Central memory CD4-positive, alpha-beta T cell (primary cell): Measurements from ENCODE around the gene NID2.

Experiments
- DNase-seq: peaks from one replicate; pipeline ENCODE4 v3.0.0; 2022
- total RNA-seq, 3 experiments: gene quantifications; one replicate each; lab custom pipeline; 2026; lab: John Stamatoyannopoulos, UW

Gene NID2, protein sequence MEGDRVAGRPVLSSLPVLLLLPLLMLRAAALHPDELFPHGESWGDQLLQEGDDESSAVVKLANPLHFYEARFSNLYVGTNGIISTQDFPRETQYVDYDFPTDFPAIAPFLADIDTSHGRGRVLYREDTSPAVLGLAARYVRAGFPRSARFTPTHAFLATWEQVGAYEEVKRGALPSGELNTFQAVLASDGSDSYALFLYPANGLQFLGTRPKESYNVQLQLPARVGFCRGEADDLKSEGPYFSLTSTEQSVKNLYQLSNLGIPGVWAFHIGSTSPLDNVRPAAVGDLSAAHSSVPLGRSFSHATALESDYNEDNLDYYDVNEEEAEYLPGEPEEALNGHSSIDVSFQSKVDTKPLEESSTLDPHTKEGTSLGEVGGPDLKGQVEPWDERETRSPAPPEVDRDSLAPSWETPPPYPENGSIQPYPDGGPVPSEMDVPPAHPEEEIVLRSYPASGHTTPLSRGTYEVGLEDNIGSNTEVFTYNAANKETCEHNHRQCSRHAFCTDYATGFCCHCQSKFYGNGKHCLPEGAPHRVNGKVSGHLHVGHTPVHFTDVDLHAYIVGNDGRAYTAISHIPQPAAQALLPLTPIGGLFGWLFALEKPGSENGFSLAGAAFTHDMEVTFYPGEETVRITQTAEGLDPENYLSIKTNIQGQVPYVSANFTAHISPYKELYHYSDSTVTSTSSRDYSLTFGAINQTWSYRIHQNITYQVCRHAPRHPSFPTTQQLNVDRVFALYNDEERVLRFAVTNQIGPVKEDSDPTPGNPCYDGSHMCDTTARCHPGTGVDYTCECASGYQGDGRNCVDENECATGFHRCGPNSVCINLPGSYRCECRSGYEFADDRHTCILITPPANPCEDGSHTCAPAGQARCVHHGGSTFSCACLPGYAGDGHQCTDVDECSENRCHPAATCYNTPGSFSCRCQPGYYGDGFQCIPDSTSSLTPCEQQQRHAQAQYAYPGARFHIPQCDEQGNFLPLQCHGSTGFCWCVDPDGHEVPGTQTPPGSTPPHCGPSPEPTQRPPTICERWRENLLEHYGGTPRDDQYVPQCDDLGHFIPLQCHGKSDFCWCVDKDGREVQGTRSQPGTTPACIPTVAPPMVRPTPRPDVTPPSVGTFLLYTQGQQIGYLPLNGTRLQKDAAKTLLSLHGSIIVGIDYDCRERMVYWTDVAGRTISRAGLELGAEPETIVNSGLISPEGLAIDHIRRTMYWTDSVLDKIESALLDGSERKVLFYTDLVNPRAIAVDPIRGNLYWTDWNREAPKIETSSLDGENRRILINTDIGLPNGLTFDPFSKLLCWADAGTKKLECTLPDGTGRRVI (N-terminal part only)
- 0.14 to 0.44 (median 0.39) reads per million in 3 experiments for total RNA-seq

DNA sequence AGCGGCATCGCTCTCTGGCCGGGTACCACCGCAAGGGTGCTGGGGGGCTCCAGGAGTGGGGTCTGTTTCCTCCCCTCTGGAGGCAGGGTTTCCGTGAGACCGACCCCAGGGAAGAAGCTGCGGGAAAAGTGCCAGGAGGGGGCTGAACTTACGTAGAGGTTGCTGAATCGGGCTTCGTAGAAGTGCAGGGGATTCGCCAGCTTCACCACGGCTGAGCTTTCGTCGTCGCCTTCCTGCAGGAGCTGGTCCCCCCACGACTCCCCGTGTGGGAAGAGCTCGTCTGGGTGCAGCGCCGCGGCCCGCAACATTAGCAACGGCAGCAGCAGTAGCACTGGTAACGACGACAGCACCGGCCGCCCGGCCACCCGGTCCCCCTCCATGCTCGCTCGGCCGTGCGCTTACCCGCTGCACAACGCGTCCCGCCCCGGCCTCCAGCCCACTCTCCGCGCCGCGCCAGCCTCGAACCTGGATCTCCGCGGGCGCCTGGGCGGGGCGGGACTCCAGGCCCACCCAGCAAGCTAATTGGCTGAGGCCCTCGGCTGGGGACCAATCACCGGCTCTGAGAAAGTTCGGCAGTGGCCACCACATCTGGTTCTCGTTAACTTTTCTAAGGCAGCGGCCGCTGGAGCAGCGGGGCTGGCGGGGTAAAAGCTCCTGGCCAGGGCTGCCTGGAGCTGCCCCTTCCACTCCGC, at the start of gene NID2:
Gene NID2, minus strand, starts transcription at position 445 of the 692 bp plus-strand sequence. Its CDS starts 65 bp downstream, at position 380.
- DNase-seq = peak; percentile 31

DNA sequence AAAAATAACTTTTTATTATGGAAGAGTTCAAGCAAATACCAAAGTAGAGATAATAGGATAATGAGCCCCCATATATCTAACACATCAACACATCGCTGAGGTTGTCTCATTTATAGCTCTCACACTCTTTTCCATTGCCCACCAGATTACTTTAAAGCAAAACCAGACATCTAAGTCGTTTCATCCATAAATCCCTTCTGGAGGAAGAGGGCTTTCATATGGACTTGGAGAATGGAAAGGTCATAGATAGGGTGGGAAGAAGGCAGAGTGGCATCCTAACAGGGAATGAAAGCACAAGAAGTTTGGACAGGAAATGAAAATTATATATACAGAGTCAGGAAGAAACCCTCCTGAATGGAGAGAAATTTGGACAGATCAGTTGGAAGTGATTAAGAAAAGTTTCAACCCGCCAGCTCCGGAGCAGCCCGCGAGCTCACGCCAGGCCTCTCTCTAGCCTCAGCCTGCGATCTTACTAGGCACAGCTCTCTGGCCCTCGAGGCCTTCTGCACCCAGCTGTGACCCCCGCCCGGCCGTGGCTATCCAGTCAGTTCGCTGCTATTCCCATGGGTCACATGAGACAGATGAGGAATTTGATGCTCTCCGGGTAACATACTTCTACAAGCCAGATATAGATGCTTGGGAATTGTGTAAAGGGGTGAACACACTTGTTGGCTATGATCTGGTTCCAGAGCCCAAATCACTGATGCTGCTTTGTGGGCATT, 48.4 kb upstream of the NID2 start:
- no peak for DNase-seq

DNA sequence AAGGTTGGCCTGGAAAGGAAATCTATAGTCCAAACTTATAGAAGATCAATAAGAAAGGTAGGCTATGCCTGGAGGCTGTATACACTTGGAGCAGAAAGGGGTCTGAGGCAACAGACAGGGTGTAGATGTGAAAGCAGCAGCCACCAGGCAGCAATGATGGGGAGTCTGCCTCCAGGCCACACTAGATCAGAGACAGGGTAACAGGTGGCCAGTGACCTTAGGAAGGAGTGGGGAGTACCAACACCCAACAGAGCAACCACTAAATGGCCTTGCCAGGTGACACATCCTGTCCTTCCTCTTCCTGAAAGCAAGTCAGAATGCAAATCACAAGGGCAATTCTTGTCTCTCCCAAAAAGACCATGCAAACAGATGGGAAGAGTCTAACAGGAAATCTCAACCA, 46.4 kb upstream of the NID2 start:
- DNase-seq = no peak

DNA sequence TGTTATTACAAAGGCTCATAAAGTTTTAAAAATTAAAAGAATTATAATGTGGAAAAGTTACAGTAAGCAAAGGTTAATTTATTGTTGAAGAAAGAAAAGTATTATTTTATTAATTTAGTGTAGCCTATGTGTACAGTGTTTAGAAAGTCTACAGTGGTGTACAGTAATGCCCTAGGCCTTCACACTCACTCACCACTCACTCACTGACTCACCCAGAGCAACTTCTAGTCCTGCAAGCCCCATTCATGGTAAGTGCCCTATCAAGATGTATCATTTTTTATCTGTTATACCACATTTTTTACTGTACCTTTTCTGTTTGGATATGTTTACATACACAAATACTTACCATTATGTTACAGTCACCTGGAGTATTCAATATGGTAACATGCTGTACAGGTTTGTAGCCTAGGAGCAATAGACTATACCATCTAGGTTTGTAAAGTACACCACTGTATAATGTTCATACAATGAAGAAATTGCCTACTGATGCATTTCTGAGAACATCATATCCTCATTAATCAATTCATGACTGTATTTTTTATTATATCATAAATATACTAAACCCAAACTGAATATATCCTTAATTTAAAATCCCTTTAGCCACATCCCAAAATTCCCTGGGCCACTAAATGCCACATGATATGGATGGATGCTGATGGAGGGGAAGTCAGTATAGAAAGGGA, 43.6 kb upstream of the NID2 start:
- DNase-seq = no peak

DNA sequence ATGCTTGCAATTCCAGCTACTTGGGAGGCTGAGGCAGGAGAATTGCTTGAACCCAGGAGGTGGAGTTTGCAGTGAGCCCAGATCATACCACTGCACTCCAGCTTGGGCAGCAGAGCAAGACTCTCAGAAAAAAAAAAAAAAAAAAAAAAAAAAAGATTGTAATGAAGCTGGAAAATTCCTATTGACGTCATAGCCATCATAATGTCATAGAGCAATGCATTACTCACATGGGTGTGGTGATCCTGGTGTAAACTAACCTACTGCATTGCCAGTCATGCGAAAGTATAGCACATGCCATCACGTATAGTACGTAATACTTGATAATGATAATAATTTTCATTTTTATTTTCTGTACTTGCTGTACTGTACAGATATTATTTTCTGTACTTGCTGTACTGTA, 42.7 kb upstream of the NID2 start:
- DNase-seq = no peak

DNA sequence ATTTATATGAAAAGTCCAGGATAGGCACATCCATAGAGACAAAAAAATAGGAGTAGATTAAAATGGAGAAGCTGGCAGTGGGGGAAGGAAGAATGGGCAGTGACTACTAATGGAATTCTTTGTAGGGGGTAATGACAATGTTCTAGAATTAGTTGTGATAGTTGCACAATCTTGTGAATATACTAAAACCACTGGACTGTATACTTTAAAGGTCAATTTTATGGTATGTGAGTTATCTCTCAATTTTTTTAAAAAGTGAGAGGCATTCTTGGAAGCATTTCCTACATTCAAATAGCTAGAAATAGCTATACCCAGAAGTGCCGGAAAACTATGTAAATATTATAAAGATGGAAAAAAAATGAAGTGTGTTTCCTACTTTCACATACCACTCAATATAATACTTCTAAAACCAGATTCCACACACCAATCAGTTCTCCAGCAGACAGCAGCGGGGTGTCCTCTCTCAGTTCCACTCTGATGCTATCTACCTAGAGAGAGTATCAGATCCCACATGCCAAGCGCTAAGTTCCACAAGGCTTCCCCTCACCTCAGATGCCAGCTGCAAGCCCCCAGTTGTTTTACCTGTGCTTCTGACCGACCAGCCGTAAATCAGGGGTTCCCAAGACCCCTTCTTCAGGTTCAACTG, 41.7 kb upstream of the NID2 start:
- DNase-seq = no peak

DNA sequence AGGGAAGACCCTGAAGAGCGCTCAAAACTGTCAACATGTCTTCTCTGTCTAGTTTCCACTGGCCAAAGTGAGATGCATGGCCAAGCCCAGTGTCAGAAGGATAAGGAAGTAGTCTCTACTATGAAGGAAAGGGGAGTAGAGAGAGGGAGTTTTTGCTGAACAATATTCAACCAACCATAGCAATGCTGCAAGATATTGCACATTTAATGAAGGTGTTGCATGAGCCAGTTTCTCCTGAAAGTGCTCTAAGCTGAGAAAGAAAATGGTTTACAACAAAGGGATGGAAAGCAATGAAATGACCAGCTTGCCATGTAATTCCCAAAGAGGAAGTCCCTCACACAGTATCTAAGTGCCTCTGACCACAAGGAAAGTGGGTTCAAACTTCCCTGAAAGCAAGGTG, 40.0 kb upstream of the NID2 start:
- DNase-seq = no peak

DNA sequence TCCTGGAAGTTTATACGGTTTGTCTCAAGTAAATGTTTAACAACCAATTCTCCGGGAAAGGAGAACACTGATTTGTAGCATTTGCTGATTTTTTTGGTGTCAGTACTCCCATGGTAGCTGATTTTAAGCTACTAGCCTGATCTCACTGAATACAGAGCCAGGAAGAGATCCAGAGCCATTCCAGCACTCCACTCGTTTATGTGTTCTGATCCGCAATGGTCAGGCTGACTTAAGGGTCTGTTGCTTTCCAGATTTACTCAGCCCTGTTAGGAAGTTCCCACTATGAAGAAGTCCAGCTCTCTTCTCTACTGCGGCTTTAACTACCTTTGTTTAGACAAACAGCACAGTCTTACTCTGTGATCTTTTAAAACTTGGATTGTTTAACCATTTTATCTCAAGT, 38.0 kb upstream of the NID2 start:
- no peak for DNase-seq

DNA sequence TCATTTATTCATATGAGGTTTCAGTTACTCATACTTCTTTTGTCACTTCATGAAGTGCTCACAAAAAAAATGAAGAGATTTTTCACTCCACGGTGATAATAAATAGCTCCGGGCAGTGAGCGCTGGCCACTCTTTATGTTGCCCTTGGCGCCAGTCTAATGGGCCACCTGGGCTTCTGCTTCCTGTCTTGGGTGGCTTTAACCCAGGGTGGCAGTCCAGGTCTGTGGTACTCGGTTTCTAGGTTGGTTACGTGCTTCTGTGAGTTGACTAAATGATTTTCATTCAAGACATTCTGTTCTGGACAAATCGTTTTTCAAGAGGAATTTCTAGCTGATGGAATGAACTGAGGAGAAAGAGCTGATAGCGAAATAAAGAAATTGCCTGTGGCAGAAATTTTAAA, 34.6 kb upstream of the NID2 start:
- no peak for DNase-seq

DNA sequence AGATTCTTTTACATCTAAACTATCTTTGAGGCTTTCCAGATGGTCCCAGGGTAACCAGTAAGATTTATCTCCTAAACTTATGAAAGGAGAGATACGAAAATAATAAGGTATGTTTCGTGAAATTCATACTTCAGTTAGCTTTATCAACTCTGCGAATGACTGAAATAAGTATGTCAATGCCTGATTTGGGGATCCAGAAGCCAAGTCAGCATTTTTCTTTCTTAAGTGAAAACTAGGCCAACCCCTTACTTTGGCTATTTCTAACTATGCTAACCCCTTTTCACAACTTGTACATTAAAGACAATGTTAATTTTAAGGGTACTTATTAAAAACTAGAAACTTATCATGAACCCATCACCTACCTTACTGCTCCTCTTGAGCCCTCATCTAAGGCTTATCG, 26.9 kb upstream of the NID2 start:
- DNase-seq = no peak

DNA sequence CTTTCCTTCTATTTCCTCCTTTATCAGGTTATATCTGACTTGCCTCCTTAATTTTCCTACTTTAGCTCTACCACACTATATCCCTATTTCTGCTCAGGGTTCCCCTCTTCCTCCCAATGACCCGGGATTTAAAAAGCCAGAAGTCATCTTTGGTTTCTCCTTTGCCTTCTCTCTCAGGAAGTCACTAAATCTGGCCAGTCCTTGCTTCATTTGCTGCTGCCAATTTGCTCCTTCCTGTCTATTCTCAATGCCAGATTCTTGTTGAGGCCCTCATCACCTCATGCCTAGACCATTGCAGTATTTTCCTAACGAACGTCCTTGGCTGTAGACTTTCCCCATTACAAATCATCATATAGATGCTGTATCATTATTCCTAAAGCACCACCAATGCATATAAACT, 26.5 kb upstream of the NID2 start:
- DNase-seq = no peak

DNA sequence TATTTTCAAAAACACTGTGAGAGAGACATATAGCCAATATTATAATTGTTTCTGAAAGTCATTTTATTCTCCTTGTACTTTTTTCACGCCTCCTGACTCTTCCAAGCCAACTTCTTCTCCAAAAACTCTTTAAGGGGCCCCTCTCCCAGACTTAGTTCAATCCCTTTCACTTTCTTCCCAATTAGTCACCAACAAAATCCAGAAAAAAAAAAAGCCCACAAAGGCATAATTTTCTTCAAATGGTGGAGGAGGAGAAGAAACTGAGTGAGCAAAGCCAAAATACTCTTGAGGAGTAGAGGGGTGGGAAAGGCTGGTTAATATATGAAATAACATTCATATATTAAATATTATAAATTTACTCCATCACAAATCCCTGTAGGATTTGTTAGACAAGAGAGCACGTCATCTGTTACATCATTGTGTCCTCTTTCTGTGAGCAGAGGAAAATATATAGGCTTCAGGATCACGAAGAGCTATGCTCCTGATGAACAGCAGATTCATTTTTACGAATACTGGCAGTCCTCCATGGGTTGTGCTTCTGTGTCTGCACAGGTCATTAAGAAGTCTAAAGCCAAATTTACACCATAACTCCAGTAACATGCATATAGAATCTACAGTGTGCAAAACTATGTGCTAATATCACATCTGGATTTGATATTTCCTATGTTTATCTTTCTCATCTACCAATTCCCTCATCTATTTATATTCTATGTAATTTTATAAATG, 25.9 kb upstream of the NID2 start:
- no peak for DNase-seq

DNA sequence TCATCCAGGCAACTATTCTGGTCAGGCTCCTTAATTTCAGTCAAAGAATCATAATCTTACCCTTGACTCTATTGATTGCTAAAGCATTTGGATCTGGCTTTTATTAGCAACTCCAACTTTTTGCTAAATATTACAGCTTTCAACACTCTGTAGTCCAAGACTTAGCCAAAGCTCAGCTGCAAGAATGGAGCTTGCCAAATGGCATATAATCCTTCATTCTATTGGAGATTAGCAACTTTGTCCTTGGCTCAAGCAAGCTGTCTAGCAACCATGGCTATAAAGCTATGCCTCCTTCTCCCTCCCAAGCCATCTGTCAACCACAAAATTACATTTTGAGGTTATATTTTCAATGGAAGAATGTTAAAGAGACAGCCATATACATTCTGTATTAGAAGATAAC, 23.1 kb upstream of the NID2 start:
- no peak for DNase-seq

DNA sequence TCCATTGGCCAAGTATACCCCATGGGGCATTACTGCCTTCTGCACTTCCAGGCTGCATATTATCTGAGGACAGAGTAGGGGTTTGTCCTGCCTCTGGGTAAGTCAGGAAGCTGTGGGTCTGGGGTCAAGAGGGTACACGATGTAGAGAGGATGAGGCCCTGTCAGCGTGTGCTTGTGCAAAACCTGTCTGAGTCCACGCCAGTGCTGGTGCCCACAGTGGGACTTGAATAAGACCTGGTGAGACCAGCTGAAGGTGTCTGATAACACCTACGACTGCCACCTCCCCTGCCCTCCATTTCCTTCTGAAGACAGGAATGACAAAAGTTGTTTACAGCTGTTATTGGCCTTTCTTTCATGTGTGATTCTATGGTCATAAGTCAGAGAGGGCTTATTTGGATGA, 22.1 kb upstream of the NID2 start:
- DNase-seq = no peak

DNA sequence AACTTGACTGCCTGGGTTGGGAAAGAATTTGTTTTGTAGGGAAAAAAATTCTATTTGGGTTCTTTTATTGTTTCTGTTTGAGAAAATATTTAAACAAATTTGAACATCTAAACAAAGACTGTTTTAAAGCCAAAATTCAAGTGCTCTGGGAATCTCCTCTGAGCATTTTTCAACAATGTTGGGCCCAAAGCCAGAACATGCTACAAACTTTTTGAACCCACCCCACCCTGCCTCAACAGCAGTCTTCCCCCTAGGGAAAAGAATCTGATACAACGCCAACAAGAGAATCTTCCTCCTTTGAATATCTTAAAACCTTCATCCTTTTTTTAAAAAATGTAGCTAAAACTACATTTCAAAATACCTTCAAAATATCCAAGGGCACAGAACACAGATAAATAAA, 20.4 kb upstream of the NID2 start:
- no peak for DNase-seq

DNA sequence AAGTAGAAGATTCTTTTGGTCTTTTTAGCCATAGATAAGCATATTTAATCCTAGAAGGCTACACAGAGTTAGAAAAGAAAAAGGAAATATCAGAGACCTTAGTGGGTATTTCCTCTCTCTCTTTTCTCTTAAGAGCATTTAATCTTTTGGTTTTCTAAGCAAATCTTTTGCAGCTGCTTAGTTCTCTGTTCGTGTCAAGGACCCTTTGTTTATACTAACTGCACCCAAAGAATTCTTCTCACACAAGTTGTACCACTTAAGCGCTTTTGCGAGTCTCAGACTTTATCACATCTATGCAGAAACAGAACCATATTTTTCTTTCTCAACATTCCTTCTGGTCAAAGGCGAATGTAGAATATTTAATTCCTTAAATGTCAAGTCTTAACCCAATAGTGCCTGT, 17.9 kb upstream of the NID2 start:
- DNase-seq = no peak

DNA sequence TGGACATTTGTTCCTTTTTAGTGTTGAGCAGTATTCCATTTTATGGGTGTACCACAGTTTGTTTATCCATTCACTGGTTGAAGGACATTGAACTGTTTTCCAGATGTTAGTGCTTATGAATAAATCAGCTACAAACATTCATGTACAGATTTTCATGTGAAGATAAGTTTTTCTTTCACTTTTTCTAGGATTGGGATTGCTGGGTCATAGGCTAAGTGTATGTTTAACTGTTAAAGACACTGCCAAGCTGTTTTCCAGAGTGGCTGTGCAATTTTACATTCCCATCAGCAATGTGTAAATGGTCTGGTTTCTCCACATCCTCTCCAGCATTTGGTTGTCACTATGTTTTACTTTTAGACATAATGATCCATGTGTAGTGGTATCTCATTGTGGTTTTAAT, 14.0 kb upstream of the NID2 start:
- no peak for DNase-seq

DNA sequence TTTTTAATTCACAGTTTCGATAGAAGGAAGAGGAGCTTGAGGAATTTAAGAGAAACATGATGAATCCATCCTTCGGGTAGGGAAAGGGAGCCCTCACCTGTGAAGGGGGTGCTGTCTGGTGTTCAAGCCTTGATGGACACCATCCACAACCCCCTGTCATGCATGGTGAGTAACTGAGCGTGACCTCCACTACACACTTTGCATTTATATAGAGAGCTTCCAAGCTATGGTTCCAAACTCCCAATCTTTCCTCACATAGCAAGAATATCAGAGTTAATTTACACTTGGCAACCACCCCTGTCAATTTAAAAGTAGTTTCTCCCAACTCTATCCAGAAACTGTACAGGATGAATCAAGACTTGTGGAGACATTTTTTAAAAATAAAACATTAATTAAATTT, 13.1 kb upstream of the NID2 start:
- DNase-seq = no peak

DNA sequence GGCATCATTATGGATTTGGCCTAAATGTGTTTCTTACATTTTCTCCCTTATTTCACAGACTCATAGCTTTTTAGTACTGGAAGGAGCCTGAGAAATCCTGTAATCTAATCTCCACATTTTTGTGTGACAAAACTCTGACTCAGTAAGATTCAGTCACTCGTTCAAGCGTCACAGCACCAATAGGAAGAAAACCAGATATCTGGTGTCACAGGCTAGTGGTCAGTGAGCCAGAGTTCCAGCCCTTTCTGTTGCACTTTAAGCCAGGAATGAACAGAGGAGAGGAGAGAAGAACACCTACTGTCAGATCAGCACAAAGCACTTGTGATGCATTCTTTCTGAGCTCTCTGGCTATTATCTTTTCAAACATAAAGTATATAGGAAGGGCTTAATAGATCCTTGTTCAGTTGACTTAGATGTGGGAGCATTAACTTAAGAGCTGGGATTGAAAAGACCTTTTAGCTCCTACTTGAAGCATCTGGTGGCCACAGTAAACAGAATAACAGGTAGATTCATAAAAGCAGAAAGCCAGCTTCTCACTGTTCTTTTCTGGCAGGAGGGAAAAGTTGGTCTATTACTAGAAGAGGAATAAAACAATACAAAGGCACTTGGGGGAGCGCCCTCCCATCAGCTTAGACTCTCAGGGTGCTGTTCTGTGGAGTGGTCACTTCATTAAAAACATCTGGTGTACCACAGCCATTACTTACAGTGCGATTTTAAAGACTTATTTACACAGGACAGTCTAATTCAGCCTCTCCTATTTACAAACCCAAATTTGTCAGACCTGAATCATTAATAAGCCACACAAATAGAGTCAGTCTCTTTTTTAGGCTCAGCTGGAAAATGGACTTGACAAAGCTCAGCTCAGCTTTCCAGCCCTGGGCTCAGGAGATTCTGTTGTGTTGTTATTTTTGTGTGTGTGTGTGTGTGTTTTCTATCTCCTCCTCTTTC, 12.2 kb upstream of the NID2 start:
- no peak for DNase-seq
